Measurements from ENCODE around the gene GSTM4. TPM values are rescaled to one million over a fixed set of nuclear protein-coding genes. Genes with fewer than 3 reads are reported as not detected.

GSTM4 gene
- total and polyA plus RNA-seq, 7 donors, result 31.4 to 73.1 (median 48.6) TPM

DNA sequence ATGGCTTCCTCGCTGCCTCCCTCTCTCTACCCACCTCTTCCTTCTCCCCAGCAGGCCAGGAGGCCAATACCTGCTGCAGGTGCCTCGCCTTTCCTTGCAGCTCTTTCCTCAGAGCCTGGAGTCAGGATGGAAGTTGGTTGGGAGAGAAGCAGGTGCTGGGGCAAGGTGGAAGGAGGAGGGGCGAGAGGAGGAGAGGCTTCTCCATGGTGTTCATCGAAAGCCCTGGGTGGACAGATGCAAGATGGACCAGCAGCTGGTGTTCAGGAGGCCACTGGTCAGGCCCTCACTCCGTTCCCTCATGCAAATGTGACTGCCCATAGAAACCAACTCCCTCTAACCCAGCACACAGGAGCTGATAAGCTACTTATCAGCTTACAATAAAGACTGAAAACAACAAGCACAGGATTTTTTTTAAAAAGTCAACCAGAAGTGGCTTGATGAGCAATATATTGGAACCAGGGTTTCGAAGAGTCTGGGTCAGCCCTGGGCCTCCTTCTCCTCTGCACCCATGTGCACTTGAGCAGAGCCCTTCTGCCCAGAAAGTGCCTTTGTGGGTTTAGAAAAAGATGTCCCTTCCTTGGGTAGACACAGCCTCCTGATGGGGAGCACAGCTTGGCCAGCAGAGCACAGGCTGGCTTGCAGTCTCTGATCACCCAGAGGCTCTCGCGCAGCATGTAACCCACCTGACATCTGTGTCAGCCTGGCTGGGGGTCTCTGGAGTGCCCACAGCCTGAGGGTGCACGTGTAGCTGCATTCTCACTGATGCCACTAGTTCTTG lies 16.6 kb upstream of the GSTM4 start:
- no peak for DNase-seq
- Histone ChIP-seq H3K4me3 (no peak overlapping the region), H3K36me3 (no peaks in the 10 kb centered on the region), H3K27me3 (no peaks in the 10 kb centered on the region), H3K27ac (no peak overlapping the region), H3K9me3 (no peaks in the 10 kb centered on the region), H3K4me1 (peaks cover 0 to 23% (median 19%) of the 10 kb centered on the region in 4 donors)
- WGBS, 2 donors, result 82 to 88% methylated on average over 9 of the region's 9 CpGs
- intact Hi-C loops (cut with DNase I), result no loop called here
- TF ChIP-seq EP300 (IDR thresholded peaks at IDR 0.05), result no peak
- TF ChIP-seq POLR2A (IDR thresholded peaks at IDR 0.05), result no peak
- TF ChIP-seq POLR2AphosphoS5 (IDR thresholded peaks at IDR 0.05), result no peak
- TF ChIP-seq, protein P1, sequence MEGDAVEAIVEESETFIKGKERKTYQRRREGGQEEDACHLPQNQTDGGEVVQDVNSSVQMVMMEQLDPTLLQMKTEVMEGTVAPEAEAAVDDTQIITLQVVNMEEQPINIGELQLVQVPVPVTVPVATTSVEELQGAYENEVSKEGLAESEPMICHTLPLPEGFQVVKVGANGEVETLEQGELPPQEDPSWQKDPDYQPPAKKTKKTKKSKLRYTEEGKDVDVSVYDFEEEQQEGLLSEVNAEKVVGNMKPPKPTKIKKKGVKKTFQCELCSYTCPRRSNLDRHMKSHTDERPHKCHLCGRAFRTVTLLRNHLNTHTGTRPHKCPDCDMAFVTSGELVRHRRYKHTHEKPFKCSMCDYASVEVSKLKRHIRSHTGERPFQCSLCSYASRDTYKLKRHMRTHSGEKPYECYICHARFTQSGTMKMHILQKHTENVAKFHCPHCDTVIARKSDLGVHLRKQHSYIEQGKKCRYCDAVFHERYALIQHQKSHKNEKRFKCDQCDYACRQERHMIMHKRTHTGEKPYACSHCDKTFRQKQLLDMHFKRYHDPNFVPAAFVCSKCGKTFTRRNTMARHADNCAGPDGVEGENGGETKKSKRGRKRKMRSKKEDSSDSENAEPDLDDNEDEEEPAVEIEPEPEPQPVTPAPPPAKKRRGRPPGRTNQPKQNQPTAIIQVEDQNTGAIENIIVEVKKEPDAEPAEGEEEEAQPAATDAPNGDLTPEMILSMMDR (IDR thresholded peaks at IDR 0.05), result no peak

DNA sequence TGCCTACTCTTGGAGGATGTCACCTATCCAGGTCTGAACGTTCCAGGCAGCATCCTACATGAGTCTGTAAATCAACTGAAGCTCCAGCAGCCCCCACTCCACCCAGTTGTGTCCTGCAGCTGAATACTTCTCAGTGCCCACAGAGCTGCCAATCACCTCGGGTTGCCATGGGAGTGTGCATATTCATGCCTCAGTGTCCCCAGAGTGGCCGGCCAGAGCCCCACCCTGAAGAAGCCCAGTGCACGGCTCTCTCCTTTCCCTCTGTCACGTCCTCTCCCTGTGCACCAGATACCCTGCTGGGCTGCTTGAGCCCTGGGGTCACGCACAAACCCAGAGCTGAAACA lies 16.1 kb upstream of the GSTM4 start:
- Histone ChIP-seq H3K36me3 (no peaks in the 10 kb centered on the region), H3K9me3 (no peaks in the 10 kb centered on the region), H3K27me3 (no peaks in the 10 kb centered on the region), H3K4me3 (no peak overlapping the region), H3K4me1 (peaks cover 0 to 23% (median 19%) of the 10 kb centered on the region in 4 donors), H3K27ac (no peak overlapping the region)
- intact Hi-C loops (cut with DNase I), result loop anchor here (5.0 kb wide), 3 partner anchors 47 to 342 kb away; partner anchors contain the start of genes AHCYL1 and GSTM1
- DNase-seq, result no peak
- WGBS, 2 donors, result 56 to 61% methylated on average over 6 of the region's 6 CpGs
- no peak for TF ChIP-seq POLR2A (IDR thresholded peaks at IDR 0.05)
- no peak for TF ChIP-seq EP300 (IDR thresholded peaks at IDR 0.05)
- TF ChIP-seq, protein P1 (IDR thresholded peaks at IDR 0.05), result no peak
- TF ChIP-seq POLR2AphosphoS5 (IDR thresholded peaks at IDR 0.05), result no peak

DNA sequence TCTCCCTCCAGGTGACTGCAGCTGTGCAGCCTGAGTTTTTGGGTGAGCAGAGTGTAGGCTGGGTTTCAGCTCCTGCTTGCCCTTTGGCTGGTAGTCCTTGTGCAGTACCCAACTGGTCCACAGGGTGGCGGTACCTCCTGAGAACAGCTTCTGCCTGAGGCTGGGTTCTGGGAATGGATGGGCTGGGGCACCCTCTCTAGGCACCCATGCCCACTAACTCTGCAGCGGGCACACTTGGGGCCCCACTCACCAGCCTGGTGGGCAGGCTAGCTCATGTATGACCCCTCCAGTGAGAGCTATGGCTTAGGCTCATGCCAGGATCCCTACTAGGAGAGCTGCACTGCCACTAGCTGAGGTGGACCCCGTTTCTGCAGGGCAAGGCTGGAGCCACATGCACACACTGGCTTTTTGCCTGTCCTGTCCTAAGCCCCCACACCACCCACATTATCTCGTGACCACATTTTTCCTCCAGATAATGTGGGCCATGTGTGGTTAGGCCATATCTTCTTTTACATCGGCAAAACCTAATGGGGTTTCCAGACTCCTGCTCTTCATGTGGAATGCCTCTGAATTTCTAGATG lies 15.5 kb upstream of the GSTM4 start:
- Histone ChIP-seq H3K9me3 (no peaks in the 10 kb centered on the region), H3K27me3 (no peaks in the 10 kb centered on the region), H3K36me3 (no peaks in the 10 kb centered on the region), H3K27ac (no peak overlapping the region), H3K4me3 (no peak overlapping the region), H3K4me1 (peaks cover 0 to 23% (median 19%) of the 10 kb centered on the region in 4 donors)
- DNase-seq, result peak; percentile 90
- TF ChIP-seq, protein P1 (IDR thresholded peaks at IDR 0.05), result peak; percentile 78 to 99 (median 86)
- TF ChIP-seq POLR2AphosphoS5 (IDR thresholded peaks at IDR 0.05), result no peak
- intact Hi-C loops (cut with DNase I), result loop anchor here (5.0 kb wide), 3 partner anchors 47 to 342 kb away; partner anchors contain the start of genes AHCYL1 and GSTM1
- WGBS, 2 donors, result 43 to 44% methylated on average over 5 of the region's 5 CpGs

DNA sequence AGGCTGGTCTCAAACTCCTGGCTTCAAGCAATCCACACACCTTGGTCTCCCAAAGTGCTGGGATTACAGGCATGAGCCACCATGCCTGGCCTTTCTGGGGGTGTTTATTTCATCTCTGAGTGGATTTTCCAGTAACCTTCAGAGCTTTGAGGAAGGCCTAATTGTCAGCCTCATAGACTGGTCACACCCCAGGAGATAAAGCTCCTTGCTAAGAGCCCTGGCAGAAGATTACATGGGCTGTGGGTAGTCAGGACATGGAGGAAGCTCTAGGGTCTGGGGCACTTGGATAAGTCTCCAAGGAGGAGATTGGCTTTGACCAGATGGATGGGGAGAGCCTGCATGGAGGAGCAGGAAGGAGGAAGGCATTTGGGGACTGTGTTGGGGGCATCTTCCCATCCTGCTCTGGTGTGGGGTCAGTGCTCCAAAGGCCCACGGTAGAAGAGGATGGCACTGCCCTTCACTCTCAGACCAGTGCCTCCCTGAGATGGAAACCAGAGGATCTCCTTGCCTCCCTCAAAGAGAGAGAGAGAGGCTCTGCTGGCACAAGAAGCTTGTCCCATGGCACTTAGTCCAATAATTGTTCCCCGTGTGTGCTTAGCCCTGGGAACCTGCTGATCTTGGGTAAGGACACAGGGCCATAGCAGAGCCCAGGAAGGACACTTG lies 14.7 kb upstream of the GSTM4 start:
- H3K4me1 ChIP-seq, result peaks cover 0 to 16% (median 13%) of the 10 kb centered on the region in 4 donors
- WGBS, 2 donors, result 88 to 89% methylated on average over 2 of the region's 2 CpGs
- no peak overlapping the region for H3K27ac ChIP-seq
- intact Hi-C loops (cut with DNase I), result loop anchor here (5.0 kb wide), 3 partner anchors 46 to 341 kb away; partner anchors contain the start of genes AHCYL1 and GSTM1
- no peak overlapping the region for H3K4me3 ChIP-seq
- TF ChIP-seq, protein P1 (IDR thresholded peaks at IDR 0.05), result no peak
- H3K9me3 ChIP-seq, result no peaks in the 10 kb centered on the region
- H3K27me3 ChIP-seq, result no peaks in the 10 kb centered on the region
- H3K36me3 ChIP-seq, result no peaks in the 10 kb centered on the region
- DNase-seq, result no peak
